Right lung (tissue), 5 donors: Measurements from ENCODE around the gene TGFBR3L. TPM values are rescaled to one million over a fixed set of nuclear protein-coding genes. Genes with fewer than 3 reads are reported as not detected.
"Not testable (repeated sequence)": the region's sequence is repeated elsewhere in the genome, so short reads cannot be mapped to it uniquely, and the experiment has no call there.

Experiments used
- DNase-seq, 2 donors: peaks; one replicate each; pipeline ENCODE4 v3.0.0-alpha.2; 2013
- polyA plus RNA-seq, 5 donors: library from polyadenylated mRNA; unstranded; fragments of 120-200 nt; gene quantifications; one replicate each; pipeline versions ENCODE4 v1.2.1 to v1.2.3, GENCODE V29; 2013; ENCODE audit warnings: inconsistent platforms in 1 of 5, low replicate concordance in 1 of 5; ENCODE audit not compliant: insufficient read length in 5 of 5, insufficient read depth in 1 of 5

The TGFBR3L gene
- polyA plus RNA-seq, 5 donors: 0.23 to 0.39 TPM; not detected in 3

DNA sequence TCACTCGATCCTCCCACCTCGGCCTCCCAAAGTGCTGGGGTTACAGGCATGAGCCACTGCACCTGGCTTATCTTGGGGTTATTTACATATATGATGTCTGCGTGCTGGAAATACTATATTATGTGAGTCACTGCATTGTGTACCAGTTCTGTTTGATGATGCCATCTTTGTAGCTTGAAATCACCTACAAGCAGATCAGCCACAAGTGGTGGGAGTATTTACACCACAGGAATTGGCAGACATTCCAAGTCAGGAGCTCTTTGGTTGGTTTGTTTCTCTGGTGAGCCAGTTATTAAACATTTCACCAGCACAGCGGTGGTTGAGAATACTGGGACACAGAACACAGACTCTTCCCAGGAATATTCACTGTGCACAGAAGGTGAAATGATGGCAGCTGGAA is 33.3 kb downstream of the TGFBR3L start:
- DNase-seq: no peak

DNA sequence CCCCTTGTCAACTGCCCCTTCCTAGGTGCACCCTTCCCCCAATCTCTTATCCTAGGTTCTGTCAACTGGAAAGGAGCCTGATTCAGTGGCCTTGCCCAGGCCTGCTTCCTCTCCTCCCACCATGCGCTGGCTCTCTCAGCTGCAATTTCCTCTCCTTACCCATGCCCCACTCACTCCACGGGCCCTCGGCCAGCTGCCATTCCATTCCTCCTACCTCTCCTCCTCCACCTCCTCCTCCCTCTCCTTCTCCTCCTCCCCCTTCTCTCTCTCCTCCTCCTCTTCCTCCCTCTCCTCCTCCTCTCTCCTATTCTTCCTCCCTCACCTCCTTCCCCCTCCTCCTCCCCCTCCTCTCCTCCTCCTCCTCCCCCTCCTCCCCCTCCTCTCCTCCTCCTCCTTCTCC is 38.4 kb downstream of the TGFBR3L start:
- no peak for DNase-seq

DNA sequence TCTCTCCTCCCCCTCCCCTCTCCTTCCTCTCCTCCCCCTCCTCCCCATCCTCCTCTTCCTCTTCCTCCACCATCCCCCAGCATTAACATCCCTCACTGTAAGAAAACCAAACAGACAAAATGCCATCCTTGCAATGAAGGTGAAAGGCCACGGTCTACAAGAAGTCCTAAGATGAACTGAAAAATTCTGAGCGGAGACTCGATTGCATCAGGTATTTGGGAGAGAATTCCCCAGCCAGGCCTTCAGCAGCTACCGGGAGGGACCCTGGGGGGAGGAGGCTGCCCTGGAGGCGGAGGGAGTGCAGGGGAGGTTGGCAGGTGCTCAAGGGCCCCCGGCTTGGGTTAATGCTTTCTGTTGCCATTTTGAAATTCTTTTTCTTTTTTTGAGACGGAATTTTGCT is 38.9 kb downstream of the TGFBR3L start:
- no peak for DNase-seq

DNA sequence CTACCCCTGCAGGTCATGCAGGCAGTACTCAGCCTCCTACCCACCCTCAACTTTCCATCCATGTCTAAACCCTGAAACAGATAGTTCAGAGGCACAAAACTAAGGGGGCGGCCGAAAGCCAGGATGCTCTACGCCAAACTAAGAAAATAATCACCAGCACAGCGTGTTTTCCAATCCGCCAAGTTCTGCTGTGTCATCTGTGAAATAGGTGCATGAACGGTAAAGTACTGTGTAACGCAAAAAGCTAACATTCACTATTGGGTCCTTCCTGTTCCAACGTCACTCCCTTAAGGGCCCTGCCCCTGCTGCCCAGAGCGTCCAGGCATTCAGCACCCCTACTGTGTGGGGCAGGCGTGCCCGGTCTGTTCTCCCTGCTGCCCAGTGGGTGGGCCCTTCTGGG is 41.1 kb downstream of the TGFBR3L start:
- DNase-seq: no peak

DNA sequence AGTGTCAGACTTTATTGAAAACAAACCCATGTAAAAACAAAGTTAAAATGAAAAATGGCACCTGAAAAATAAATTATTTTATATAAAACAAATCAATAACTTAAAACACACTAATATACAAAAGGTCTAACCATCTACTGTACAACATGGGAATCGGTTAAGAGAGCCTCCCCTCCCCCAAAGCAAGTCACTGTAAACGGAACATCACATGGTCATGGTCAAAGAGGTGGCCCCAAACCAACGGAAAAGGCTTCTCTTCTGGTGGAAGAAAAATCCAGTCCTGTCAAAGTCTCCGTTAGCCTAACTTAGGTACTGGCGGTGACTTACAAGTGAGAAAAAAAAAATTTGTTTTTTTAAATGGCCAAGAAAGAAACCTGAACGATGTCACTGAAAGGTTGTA is 44.6 kb downstream of the TGFBR3L start:
- DNase-seq: no peak

DNA sequence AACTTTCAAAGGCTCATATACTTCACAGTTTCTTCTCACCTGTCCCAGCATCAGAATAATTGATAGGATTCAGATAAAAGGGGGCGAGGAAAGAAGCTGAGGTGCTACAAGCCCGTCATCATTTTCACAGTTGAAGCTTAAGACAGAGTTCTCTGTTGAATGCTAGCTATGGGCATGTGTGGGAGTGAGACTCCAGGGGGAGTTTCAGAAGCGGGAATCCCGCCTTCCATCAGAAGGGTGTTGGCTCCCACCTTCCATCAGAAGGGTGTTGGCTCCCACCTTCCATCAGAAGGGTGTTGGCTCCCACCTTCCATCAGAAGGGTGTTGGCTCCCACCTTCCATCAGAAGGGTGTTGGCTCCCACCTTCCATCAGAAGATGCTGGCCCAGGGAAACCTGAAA is 46.5 kb downstream of the TGFBR3L start:
- not testable (repeated sequence) for DNase-seq

DNA sequence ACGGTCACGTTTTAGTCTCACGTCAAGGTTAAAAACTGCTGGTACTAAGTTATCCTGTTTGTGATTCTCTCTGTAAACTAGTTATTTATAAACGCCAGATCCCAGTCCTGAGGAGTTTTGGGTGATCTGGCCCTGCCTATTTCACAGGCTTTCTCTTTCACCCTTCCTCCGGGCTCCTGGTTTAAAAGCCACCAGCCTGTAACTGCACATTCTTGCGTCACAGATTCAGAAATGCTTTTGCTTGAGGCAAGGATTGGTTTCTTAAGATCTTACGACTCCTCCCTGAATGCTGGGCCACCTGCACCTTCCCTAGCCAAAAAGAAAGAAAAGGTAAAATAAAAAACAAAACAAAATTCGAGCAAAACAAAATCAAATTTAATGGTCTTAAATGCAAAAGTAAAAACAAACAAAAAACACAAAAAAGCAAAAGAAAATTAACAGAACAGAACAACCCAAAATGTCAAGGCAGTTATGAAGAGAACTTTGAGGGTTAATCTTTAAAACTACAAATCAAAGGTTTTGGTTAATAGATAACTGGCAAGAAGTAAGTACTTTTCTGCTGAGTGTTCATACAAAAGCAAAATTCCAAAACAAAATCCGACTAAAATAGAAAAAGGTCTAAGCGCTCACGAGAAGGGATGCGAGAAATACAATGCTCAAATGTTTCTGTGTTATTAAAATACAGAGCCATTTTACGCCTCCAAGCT is 47.4 kb downstream of the TGFBR3L start:
- no peak for DNase-seq

DNA sequence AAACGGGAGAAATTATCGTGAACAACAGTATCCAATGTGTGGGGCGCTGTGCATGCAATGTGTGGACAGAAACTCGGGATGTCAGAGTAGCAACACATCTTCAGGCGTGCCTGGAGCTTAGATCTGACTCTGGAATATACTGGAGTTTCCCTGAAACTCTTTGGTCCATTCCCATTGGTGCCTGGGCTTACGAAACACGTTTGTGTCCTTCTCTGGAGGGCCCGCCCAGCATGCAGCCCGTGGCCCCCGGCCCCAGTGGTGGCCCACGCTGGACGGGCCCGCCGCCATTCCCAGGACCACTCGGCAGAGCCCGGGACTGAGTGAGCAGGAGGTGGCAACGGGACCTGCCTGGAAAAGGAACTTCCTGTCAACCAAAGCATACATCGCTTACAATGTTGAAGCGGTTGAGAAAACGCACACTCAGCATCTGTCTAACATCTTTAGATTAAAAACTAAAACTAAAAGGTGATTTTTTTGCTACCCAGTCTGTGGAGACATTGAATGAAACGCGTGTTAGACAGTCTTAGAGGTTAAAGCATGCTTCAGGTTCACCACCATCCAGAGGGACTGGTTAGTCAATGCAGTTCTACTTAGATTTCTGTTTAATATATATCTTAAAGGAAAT is 48.1 kb downstream of the TGFBR3L start:
- no peak for DNase-seq

DNA sequence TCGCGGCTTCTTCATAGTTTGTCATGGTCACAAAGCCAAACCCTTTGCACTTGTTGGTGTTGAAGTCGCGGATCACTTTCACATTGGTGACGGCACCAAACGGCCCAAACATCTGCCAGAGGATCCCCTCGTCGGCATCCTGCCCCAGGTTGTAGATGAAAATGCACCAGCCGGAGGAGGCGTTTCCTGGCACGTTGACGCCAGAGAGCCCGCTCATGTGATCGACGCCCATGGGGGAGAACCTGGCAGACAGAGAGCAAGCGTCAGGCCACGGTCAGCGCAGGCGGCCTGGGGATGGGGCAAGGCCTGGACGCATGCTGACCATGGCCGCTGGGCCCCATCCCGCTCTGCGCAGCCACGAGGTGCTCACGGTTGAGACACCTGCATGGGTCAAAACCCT is 48.9 kb downstream of the TGFBR3L start:
- DNase-seq: no peak

DNA sequence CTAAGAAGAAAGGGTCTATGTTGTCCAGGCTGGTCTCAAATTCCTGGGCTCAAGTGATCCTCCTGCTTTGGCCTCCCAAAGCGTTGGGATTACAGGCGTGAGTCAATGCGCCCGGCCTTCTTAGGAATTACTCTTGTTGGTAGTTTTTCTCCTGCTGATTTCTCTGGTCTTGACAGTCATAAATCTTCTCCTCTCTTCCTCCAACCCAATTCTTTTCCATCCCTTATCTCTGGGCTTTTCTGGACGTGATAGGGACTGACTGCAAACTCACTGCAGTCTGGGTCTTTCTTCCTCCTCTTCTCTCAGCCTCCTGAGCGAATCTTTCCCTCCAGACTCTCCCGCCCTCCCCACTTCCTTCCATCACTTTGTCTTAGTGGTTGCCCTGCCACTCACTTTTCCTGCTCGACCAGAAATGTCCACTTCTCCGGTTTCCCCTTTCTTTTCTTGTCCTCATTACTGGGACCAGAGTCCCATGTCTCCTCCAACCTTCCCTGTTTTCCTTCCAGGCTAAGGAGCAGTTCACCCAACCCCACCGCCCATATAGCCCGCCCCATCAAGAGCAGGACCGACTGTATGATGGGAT is 50.7 kb downstream of the TGFBR3L start:
- DNase-seq: no peak

DNA sequence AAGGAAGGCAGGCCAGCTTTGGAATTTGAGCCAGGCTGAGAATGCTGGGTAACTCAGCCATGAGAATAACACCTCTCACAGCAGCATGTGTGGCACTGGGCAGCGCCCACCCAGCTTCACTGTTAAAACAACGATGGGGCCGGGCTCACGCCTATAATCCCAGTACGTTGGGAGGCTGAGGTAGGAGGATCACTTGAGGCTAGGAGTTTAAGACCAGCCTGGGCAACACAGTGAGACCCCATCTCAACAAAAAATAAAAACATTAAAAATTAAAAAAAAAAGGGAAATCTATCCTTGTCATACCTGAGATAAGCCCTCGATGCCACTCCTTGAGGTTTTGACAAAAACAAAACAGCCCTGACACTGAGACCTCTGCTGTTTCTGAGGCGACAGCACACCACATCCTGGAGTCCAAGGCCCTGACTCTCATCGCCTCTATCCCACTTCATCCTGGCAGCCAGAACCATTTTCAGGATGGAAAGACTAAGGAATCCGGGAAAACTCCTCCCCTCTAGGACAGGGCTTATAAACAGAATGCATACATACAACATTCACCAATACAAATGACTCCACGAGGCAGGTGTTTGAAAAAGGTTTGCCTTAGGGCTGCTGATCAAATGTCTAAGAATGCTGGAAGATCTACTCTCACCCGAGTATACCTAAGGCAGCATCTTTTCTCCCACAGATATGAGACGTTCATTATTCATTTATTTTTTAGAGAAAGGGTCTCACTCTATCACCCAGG is 51.5 kb downstream of the TGFBR3L start:
- no peak for DNase-seq

DNA sequence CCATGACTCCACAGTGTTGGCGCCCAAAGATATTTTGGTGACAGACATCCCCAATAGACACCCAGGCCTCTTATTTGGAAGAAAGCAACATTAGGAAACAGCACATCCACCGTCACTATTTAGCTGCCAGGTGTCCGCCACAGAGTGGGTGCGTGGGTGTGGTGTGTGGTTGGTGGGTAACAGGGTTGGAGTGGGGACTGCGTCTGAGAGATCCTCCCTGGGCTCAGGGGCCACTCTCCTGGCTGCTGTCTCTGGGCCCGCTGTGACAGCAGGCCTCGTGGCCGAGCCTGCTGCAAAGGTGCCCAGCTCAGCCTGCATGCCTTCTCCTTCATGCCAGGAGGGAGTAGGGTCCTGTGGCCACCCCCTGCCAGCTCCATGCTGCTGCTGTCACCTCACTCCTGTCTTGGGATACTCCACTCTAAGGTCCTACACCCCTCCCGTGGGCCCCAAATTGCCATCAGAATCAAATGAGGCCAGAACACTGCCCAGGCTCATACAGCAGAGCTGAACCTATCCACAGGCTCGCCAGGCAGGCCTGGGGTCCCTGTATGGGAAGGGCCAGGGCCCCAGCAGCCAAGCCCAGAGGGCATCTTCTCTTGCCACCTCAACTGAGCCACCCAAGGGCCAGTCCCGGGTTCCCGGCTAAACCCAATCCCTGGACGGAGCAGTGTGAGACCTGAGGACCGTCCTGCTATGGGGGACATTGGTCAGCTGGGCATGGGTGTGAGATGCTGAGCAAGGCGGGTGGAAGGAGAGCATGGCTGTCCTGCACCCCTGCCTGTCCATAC is 53.6 kb downstream of the TGFBR3L start:
- no peak for DNase-seq

Other genes starting within 250 kb of the TGFBR3L start
- gene RETN, start 245.8 kb upstream of the TGFBR3L start, polyA plus RNA-seq: 1 to 10 TPM in 4 of 5 donors, under 1 TPM in 1; 0.84 to 4.3 (median 1.5) TPM
- gene MCEMP1, start 237.7 kb upstream of the TGFBR3L start, polyA plus RNA-seq: 1 to 10 TPM in 1 of 5 donors, under 1 TPM in 4; 0.25 to 1.1 (median 0.63) TPM
- 10 to 100 TPM; 27.3 to 64.9 (median 34.7) TPM for gene TRAPPC5, start 234.0 kb upstream of the TGFBR3L start, polyA plus RNA-seq
- gene FCER2, start 212.7 kb upstream of the TGFBR3L start, polyA plus RNA-seq: under 1 TPM; 0.11 to 0.67 (median 0.31) TPM
- under 1 TPM in 3 of 5 donors, not detected in 2; 0.25 to 0.31 (median 0.28) TPM for gene CLEC4G, start 182.7 kb upstream of the TGFBR3L start, polyA plus RNA-seq
- gene CD209, start 167.3 kb upstream of the TGFBR3L start, polyA plus RNA-seq: 1 to 10 TPM; 2.1 to 3.3 (median 3.3) TPM
- gene CLEC4M, start 151.6 kb upstream of the TGFBR3L start, polyA plus RNA-seq: 1 to 10 TPM in 3 of 5 donors, under 1 TPM in 2; 0.85 to 2.3 (median 1.4) TPM
- 10 to 100 TPM; 10.9 to 17.6 (median 12.6) TPM for gene EVI5L, start 84.6 kb upstream of the TGFBR3L start, polyA plus RNA-seq
- gene PRR36, start 40.4 kb upstream of the TGFBR3L start, polyA plus RNA-seq: 10 to 100 TPM in 3 of 5 donors, 1 to 10 TPM in 2; 6.5 to 16.9 (median 11.2) TPM
- 1 to 10 TPM; 3.9 to 5.0 (median 4.2) TPM for gene LRRC8E, start 26.3 kb upstream of the TGFBR3L start, polyA plus RNA-seq
- gene MAP2K7, start 11.0 kb upstream of the TGFBR3L start, polyA plus RNA-seq: 10 to 100 TPM; 22.2 to 36.8 (median 29.5) TPM
- 10 to 100 TPM in 4 of 5 donors, 1 to 10 TPM in 1; 9.2 to 24.0 (median 15.5) TPM for gene SNAPC2, start 5.5 kb downstream of the TGFBR3L start, polyA plus RNA-seq
- gene CTXN1, start 11.3 kb downstream of the TGFBR3L start, polyA plus RNA-seq: 10 to 100 TPM in 2 of 5 donors, 1 to 10 TPM in 3; 5.0 to 22.3 (median 7.2) TPM
- 10 to 100 TPM; 32.7 to 55.9 (median 43.7) TPM for gene TIMM44, start 28.8 kb downstream of the TGFBR3L start, polyA plus RNA-seq
- 10 to 100 TPM; 61.2 to 70.9 (median 66.1) TPM for gene ELAVL1, start 90.8 kb downstream of the TGFBR3L start, polyA plus RNA-seq
- under 1 TPM in 4 of 5 donors, not detected in 1; 0.36 to 0.65 (median 0.41) TPM for gene CCL25, start 137.9 kb downstream of the TGFBR3L start, polyA plus RNA-seq
- gene FBN3, start 234.8 kb downstream of the TGFBR3L start, polyA plus RNA-seq: 10 to 100 TPM; 52.4 to 74.3 (median 54.0) TPM